A204.1 (cell line): ENCODE results near the gene CLCNKB.
"Not testable (repeated sequence)": the region's sequence is repeated elsewhere in the genome, so short reads cannot be mapped to it uniquely, and the experiment has no call there.

Experiments
- FAIRE-seq: peaks from 2 replicates; lab custom pipeline; 2012; peaks lifted over from hg19 to GRCh38; lab: Jason Lieb, UNC

Gene CLCNKB

DNA sequence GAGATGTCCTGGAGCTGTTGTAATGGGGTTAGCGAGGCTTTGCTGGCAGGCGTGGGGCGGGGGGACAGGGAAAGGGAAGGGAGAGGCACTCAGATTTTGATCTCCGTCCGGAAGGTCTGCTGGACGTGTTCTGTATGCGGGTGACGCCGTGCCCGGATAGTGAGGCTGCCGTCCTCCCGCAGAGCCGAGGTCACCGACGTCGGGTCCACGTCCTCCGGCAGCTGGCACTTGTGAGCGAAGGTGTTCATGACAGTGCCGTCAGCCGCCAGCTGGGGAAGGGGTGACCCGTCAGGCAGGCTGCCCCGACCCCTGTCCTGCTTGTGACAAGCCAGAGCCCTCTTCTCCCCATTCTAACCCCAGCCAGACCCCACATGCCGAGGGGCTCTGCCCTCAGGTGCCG is 28.1 kb upstream of the CLCNKB start:
- no peak for FAIRE-seq

DNA sequence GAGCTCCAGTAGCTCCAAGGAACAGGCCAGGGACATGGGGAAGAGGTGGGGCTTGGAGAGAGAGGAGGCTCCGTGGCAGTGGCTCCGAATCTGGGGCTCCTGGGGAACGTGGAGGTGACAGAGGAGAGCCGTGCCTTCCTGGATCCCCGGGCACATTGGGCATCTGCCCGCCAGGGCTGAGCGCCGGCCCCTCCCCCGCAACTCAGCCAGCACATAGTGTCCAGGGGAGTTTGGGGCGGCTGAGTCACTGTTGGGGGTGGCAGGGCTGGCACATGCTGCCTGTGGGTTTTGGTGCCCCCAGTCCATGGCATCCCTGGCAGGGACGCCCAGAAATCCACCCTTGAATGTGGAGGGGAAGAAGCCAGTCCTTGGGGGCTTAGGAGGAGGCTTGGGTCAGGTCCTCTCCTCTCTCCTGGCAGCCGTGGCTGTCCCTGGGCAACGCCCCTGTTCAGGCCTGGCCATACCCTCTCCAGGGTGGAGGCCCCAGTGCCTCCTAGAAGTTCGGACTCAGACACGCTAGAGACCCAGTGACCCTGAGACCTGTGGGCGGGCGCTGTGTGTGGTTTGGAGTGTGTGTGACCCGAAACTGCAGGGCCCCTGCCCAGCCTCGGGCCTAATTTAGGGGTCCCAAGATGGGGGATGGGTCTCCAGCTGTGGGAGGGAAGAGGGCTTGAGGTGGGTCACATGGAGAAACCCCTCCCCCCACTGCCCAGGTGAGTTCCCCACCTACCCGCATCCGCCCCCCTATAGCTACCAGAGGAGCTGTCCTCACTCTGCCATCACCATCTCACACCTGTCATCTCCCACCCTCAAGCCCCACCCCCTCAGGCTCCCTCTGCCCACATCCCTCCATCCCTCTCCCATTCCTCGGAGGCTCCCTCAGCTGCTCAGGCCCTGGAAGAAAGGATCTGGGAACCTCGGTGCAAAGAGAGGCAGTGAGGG is 27.4 kb upstream of the CLCNKB start:
- no peak for FAIRE-seq

DNA sequence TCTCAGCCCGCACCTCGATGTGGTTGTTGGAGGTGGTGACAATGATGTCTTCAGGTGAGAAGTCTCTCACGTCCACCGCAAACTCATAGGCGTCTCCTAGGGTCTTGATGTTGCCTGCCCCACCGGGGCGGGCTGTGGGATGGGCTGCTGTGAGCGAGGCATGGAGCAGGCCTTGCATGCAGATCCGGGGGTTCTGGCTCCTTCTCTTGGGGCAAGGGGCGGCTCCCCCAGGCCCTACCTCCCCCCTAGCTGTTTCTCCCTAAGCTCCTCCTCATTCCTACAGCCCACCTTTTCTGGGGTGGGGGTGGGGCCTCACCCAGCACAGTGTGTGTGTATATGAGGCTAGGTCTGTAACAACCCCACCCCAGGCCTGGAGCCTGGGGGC is 26.5 kb upstream of the CLCNKB start:
- no peak for FAIRE-seq

DNA sequence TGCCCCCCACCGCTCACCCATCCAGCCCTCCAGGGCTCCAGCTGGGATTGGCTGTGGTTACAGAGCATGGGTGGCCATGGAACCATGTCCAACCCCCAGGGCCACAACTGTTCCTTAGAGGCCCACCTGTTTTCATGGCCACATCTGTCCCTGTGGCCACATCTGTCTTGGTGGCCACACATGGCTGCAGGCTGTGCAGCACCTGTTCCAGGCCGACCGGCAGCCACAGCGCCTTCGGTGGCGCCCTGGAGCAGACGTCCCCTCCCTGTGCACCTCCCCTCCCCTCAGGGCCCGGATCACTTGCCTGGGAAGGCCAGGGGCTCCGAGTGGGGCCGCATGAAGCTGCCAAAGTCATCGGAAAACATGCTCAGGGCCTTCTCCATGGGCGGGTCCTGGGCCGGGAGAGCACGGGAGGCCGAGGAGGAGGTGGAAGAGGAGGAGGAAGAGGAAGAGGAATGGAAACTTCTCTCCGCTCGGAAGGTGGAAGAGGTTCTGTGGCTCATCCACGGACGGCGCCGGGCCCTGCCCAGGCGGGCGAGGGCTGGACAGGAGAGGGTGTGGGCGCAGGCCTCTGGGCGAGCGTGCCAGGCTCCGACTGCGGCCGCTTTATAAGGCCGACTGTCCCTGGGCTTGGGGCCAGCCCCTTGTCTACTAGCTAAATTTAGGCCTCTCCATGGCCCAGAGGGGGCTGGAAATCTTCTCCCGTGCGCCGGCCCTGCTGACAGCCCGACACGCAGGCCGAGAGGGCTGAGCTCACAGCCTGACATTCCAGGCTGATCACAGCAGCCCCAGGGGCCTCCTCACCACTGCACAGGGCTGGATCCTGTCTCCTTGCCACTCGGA is 25.9 kb upstream of the CLCNKB start, which contains the start of gene HSPB7:
HSPB7 (minus strand) TSS at position 583 of the 843 bp plus-strand sequence; CDS start at position 503, 80 bp downstream.
- no peak for FAIRE-seq

DNA sequence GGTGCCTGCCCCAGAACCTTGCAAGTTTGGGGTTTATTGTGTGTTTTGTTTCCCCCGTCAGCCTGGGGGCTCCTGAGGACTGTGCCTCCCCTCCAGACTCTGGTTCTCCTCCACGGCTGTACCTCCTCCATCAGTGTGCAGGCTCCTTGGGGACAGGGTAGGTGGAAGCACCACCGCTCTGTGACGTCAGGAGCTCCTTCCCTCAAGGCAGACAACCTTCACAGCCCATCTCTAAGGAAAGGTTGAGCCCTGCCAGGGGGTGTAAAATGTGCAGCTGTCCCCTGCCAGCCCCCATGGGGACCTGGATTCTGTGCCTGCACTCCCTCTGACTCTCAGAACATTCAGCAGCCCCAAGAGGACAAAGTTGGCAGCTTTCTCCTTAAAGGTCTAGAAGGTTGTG is 25.3 kb upstream of the CLCNKB start:
- no peak for FAIRE-seq

DNA sequence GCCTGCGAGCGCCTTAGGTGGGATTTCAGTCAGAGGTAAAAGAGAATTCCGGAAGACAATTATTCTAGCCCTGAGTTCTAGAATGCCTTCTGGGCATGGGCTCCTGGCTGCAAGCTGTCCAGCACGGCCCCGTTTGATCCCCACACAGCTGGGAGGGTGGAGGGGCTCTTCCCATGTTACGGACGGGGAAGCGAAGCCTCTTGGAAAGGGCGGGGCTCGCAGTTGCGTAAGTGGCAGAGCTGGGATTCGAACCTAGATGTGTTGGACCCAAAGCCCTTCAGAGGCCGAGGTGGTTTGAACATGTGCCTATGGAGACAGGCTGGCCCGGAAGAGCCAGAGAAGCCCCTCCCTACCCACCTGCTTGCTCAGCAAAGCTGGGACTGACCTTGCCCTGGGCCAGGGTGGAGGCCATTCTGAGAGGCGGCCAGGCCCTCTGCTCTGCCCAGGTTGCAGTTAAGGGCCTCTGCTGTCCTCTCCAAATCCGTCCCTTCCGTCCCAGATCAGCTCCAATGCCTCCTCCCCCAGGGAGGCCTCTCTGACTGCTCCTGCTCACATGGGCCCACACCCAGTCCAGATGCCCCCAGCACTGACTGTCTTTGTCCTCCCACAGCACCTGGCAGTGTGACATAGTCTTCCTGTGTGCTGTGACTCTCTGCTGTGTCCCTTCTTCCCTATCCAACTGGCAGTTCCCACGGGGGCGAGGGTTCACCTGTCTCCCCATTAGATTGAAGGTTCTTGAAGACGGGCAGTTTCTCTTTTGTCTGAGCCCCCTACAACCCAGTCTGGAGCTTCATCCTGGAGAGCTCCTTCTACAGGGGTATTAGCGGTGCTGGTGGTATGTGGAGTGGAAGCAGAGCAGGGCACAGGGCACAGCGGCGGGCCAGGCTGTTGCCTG is 24.6 kb upstream of the CLCNKB start:
- no peak for FAIRE-seq

DNA sequence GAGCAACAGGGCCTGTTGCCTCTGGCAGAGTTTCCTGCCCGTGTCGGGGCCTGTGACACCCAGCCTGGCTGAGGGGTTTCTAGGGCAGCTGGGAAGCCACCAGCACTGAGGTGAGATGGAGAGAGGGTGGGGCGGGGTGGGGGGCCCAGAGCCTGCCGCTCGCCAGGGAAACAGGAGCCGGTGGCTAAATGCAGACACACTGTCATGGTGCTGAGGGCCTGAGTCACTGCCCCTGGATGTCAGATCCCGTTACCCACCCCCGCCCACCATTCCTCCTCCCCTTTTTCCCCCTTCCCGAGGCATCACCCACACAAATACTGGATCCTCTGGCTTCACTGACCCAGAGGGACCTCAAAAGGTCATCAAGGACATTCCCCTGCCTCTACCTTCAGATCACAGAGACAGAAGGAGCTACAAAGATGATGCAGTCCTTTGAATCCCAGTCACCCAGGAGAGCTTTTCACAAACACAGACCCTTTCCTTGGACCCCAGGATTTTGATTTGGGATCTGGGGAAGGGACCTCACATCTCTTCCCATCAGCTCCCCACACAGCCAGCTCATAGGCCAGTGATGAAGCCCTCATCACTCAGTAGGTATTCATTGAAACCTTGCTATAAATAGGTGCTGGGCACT is 23.8 kb upstream of the CLCNKB start:
- FAIRE-seq, result no peak

DNA sequence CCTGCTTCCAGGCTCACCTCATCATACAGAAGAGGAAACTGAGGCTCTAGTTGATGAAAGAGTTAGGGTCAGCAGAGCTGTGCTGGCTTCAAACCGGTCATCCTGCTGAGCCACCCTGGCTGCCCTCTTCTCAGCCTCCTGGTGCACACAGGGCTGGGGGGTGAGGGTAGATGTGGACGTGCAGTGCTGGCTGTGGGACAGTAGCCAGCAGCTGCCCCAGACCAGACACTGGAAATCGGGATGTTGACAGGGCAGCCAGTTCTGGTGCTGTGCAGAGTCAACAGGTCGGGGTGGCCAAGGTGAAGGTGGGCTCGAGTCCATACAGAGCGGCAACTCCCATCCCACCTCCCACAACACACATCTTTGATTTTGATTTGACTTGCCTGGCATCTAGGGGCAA is 23.3 kb upstream of the CLCNKB start:
- FAIRE-seq, result no peak

DNA sequence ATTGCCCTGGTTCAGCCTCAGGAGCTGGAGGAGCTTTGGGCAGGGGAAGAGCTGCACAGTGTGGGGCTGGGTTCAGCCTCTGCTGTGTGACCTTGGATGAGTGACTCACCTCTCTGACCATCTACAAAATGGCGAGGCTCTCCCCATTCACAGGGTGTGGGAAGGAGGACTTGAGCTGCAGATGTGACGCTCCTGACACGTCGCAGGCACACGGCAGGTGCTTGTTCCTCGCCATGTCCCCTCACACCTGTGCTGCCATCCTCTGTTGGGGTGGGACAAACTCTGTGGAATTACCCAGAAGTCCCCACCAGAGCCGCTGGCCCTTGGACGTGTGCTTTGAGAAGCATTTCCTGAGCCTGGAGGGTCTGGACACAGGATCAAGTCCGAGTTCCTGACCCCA is 22.7 kb upstream of the CLCNKB start:
- not testable (repeated sequence) for FAIRE-seq

DNA sequence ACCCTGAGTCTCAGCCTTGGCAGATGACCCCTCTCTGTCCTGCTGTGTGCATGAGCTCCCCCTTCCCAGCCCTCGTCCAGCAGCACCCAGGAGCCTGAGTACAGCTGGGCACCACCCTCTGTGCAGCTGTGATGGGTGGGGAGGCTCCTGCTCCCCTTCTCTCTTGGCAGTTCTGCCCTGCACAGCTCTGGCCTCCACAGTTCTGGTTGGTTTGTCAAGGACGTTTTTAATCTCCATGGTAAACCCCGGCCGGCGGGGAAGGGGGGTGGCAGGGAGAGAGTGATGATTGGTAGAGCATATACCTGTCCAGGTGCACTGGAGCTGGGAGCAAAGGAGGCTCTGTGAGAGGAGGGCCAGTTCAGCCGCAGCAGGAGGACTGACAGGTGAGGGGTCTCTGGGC is 21.9 kb upstream of the CLCNKB start, which contains the start of gene CLCNKA:
CLCNKA (plus strand) TSS at position 356 of the 400 bp plus-strand sequence. CDS start 584 bp downstream, outside the sequence.
- FAIRE-seq, result no peak

DNA sequence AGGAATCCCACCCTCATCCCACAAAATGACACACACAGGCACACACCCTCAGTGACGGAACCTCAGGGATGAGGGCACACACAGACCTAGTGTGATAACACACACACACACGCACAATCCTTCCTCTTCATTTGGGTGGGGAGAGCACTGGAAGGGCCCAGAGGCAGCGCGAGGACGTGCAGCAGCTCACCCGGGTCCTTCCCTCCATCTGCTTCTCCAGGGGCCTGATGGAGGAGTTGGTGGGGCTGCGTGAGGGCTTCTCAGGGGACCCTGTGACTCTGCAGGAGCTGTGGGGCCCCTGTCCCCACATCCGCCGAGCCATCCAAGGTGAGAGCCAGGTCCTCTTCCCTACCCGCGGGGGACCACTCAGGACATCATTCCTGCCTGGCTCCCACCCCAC is 21.2 kb upstream of the CLCNKB start:
- FAIRE-seq, result no peak

DNA sequence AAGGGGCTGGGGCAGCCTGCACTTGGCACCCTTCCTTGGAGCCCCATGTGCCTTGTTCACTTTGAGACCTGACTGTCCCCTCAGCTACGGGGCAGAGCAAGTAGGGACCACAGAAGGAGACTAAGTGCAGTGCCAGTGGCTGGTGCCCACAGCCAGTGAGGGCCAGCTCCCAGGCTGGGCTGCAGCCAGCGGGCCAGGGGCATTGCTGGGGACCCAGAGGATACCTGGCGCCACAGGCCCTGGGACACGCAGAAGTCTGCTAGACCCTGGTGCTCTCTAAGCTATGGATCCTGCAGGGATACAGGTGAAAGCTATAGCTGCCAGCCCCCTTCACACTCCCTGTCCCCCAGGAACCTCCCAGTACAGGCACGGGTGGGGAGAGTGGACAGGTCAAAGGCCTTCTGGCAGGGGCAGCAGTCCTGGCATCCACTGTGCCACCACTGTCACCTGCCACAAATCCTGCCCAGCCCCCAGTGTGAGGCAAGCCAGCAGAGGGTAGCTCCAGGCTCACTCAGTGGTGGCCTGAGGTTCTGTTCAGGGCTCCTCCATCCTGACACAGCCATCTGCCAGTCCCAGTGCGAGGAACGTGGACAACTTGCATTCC is 20.4 kb upstream of the CLCNKB start:
- no peak for FAIRE-seq

DNA sequence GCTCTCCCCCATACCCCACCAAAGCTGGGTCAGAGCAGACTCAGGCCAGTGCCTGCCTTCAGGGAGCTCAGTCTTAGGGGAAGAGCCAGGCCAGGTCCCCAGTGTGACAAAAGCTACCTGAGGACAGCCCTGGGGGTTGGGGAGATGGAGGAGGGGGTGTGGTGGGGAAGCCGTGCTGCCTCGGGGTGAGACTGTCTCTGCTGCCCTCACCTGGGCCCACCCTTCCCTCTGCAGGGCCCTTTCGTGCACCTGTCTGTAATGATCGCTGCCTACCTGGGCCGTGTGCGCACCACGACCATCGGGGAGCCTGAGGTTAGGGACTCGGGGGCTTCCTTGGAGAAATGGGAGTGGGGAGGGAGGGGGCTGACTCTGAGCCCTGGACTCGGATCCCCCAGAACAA is 17.3 kb upstream of the CLCNKB start:
- FAIRE-seq, result not testable (repeated sequence)

DNA sequence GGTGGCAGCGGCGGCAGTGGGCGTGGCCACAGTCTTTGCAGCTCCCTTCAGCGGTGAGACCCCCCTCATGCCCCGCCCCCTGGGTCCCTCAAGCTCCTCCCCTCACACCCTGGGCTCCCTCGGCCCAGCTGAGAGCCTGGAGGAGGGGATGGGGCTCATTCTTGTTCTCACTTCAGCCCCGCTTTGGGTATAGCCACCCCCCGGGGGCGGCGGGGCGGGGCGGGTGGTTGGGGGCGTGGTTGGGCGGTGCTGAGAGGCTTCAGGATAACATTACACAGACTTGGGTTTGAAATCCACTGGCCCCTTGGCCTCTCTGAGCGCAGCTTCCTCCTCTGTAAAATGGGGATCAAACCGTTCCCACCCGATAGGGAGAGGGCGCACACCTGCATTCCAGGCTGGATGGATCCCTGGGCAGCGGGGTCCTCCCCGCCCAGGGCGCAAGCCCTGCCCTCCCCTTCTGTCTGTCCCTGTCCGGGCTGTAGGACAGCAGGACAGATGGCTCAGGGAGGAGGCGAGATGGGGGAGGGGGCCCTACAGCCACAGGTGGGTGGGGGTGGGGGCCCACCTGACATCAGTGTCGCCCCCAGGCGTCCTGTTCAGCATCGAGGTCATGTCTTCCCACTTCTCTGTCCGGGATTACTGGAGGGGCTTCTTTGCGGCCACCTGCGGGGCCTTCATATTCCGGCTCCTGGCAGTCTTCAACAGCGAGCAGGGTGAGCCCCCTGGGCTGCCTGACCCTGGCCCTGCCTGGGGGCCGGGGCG is 16.7 kb upstream of the CLCNKB start:
- no peak for FAIRE-seq

DNA sequence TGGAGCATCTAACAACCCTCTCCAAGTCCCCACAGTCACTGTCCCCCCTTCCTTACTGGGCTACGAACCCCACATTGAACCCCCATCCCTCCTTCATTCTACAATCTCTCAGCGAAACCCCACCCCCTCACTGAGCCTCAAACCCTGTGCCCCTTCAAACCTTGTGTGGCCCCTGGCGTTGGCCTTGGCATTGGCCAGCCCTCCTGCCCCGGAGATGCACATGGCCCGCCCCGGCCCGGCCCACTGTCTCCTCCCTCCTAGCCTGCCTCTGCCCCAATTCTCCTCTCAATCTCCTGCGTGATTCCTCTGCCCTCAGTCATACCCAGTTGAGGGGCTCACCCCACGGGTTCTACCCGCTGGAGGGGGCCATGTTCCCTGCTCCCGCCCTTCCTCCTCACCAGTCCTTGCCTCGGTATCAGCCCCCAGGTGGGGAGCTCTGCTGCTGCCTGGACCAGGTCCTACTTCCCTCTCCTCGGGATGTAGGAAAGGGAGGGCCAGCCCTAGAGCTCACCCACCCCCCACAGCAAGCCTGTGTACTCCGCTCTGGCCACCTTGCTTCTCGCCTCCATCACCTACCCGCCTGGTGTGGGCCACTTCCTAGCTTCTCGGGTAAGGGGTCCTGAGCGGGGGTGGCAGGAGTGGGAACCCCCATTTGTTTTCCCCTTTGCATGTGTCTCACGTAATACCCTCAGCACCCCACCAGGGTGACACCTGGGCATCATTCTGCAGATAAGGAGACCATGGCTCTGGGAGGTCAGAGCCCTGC is 15.2 kb upstream of the CLCNKB start:
- FAIRE-seq, result no peak

DNA sequence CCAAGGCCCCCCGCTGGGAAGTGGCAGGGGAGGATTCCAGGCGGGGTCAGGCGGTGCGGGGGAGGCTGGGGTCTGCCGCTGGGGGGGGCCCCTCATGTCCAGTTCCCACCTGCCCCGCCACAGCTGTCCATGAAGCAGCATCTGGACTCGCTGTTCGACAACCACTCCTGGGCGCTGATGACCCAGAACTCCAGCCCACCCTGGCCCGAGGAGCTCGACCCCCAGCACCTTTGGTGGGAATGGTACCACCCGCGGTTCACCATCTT is 14.6 kb upstream of the CLCNKB start:
- FAIRE-seq, result not testable (repeated sequence)

DNA sequence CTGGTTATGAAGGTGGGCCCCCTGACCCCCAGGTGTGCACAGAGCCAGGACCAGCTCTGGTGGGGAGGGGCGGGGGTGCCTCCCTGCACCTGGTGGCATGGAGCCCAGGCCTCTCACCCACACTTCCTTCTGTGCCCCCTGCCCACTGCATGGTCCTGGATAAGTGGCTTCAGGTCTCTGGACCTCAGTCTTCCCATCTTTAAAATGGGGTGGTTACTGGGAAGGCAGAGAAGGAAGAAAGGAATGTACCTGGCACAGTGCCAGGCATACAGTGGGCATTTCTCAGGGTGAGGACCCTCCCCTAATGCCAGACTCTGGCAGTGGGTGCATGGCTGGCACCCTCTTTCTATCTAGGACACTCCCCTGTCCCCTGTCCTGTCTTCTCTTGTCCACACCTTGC is 14.3 kb upstream of the CLCNKB start:
- no peak for FAIRE-seq

DNA sequence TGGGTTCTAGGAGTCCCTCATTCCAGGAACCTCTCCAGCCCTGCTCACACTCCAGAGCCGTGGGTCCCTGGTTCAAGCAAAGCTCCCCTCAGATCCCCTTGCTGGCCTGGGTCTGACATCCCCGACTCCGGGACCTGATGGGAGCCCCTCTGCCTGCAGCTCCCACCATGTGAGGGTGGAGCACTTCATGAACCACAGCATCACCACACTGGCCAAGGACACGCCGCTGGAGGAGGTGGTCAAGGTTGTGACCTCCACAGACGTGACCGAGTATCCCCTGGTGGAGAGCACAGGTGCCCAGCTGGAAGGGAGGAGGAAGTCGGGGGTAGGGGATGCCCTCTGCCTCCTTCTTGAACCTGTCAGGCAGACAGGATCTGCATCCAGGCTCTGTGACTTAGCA is 12.0 kb upstream of the CLCNKB start:
- FAIRE-seq, result no peak

DNA sequence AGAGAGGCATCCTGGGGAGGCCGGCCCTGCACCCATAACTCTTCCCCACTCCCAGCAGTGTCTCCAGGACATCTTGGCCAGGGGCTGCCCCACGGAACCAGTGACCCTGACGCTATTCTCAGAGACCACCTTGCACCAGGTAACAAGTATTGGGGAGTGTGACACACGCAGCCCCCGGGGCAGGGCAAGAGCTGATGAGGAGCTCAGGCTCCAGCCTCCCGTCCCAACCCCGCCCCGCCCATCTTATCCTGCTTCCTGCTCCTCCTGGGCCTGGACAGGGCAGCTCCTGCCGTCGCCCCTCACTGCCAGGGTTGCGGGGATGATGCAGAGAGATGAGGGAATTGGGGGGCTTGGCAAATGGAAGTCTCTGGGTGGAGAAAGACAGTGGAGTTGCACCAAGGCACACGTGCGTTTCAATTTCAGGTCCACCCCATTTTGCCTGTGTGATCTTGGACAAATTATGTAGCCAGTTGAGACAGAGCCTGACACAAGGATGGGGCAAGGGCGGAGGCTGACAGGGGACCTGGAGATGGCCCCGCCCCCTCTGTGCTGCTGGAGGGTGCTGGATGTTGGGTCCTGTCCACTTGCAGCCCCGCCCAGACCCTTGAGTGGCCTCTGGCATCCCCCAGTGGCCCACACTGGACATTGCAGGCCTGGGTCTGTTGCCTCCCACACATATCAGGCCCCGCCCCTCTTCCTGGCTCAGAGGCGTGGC is 11.0 kb upstream of the CLCNKB start:
- FAIRE-seq, result no peak
